Measurements from ENCODE around the gene TMEM176B. TPM values are rescaled to one million over a fixed set of nuclear protein-coding genes. Genes with fewer than 3 reads are reported as not detected.

The TMEM176B gene
- total RNA-seq, 1 donor from 2014 or later, result 3.1 TPM

DNA sequence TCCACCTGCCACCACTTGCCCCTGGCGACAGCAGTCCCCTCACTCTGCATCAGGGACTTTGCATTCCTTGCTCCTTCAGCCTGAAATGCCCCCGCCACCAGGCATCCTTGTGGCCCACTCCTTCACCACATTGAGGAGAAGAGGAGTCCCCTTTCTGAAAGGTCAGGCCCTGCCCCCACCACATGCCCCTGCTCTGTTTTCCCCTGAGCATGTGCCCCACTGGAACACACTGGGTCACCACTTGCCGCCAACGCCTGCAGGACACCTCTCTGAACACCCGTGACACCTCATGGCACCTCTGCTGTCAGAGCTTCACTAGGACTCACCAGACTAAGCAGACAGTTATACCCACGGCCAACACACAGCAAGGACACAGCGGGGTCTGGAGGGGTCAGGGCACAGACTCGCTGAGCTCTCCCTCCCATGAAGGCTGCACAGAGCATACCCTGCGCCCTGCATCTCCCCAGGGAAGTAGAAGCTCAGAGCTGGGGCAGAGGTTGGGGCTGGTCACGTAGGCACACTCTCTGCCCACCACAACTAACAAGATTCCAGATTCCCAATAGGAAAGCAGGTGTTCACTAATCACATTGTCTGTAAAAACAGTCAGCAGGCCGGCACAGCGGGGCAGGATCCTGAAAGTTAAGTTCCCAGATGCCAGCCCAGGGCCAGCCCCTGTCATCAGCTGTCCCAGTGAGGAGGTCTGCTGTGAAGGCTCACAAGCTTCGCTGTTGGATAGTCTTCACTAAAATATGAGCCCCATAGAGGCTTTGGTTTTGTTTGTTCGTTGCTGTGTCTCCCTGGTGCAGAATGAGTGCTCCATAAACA lies 46.3 kb upstream of the TMEM176B start:
- H3K9me3 Mint-ChIP-seq, result no peaks in the 10 kb centered on the region
- H3K4me1 Mint-ChIP-seq, result no peaks in the 10 kb centered on the region
- TF ChIP-seq, protein P1, sequence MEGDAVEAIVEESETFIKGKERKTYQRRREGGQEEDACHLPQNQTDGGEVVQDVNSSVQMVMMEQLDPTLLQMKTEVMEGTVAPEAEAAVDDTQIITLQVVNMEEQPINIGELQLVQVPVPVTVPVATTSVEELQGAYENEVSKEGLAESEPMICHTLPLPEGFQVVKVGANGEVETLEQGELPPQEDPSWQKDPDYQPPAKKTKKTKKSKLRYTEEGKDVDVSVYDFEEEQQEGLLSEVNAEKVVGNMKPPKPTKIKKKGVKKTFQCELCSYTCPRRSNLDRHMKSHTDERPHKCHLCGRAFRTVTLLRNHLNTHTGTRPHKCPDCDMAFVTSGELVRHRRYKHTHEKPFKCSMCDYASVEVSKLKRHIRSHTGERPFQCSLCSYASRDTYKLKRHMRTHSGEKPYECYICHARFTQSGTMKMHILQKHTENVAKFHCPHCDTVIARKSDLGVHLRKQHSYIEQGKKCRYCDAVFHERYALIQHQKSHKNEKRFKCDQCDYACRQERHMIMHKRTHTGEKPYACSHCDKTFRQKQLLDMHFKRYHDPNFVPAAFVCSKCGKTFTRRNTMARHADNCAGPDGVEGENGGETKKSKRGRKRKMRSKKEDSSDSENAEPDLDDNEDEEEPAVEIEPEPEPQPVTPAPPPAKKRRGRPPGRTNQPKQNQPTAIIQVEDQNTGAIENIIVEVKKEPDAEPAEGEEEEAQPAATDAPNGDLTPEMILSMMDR (conservative IDR thresholded peaks at IDR 0.05), result no peak
- no peaks in the 10 kb centered on the region for H3K36me3 Mint-ChIP-seq (ENCODE audit: low read depth)
- H3K27me3 Mint-ChIP-seq (ENCODE audit: low read depth), result peaks cover 2% of the 10 kb centered on the region
- H3K4me3 Mint-ChIP-seq, result no peak overlapping the region
- no peak for DNase-seq (ENCODE audit: low read depth, low spot score)
- H3K27ac Mint-ChIP-seq (ENCODE audit: unreplicated experiment), result no peak overlapping the region

DNA sequence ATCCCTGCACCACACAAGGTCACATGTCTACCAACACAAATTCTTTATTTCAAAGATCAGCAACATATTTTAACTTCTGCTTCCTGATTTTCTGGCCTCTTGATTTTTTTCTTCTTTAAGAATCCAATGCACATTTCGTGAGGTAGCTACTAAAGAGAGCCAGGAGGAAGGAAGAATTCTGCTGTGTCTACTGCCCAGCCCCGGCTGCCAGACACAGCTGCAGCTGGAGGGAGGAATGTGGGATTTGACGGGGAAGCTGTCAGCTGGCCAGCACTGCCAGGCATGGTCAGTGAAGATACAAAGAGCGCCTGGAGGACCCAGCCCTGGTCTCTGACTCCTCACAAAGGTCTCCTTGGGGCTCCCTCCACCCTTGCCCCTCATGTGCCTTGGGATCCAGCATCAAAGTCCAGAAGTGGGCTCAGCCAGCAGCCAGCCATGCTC lies 45.3 kb upstream of the TMEM176B start:
- no peak for DNase-seq (ENCODE audit: low read depth, low spot score)
- TF ChIP-seq, protein P1 (conservative IDR thresholded peaks at IDR 0.05), result no peak
- no peaks in the 10 kb centered on the region for H3K9me3 Mint-ChIP-seq
- no peaks in the 10 kb centered on the region for H3K36me3 Mint-ChIP-seq (ENCODE audit: low read depth)
- no peak overlapping the region for H3K4me3 Mint-ChIP-seq
- H3K27me3 Mint-ChIP-seq (ENCODE audit: low read depth), result peaks cover 2% of the 10 kb centered on the region
- H3K4me1 Mint-ChIP-seq, result no peaks in the 10 kb centered on the region
- no peak overlapping the region for H3K27ac Mint-ChIP-seq (ENCODE audit: unreplicated experiment)

DNA sequence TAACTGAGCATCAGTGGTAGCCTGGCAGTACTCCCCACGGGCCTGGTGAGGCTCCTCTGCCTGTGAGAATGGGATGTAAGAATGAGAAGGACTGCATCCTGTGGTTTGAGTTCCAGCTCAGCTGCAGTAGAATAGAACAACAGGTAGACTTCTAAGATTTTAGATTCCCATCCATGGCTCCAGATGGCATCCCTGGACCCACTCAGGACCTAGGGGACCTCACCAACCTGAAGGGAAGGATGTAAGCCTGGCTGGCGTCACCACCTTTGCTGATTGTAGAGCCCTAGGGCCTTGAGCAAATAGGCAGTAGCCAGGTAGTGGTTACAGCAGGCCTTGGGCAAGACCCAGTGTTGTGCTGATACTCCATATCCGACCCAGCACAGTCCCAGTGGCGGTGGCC lies 42.6 kb upstream of the TMEM176B start:
- no peak overlapping the region for H3K27ac Mint-ChIP-seq (ENCODE audit: unreplicated experiment)
- H3K9me3 Mint-ChIP-seq, result no peaks in the 10 kb centered on the region
- no peak for DNase-seq (ENCODE audit: low read depth, low spot score)
- H3K4me3 Mint-ChIP-seq, result no peak overlapping the region
- no peaks in the 10 kb centered on the region for H3K36me3 Mint-ChIP-seq (ENCODE audit: low read depth)
- H3K4me1 Mint-ChIP-seq, result no peaks in the 10 kb centered on the region
- no peaks in the 10 kb centered on the region for H3K27me3 Mint-ChIP-seq (ENCODE audit: low read depth)
- TF ChIP-seq, protein P1 (conservative IDR thresholded peaks at IDR 0.05), result no peak

DNA sequence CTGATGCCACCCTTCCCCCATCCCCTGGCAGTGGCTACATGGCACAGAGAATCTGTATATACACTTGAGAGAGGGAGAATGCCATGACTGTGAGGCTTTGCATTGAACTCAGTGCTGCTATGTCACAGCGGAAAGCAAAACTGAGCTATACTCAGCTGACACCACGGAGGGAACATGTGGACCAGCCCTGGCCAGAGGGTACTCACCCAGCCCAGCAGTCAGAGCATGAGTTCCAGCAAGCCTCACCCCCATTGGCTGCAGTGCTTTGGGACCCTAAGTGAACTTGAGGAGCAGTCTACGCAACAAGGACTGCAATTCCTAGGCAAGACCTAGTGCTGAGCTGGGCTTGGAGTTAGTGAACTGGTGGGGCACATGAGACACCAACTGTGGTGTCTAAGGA lies 41.9 kb upstream of the TMEM176B start:
- H3K36me3 Mint-ChIP-seq (ENCODE audit: low read depth), result no peaks in the 10 kb centered on the region
- no peak for DNase-seq (ENCODE audit: low read depth, low spot score)
- no peaks in the 10 kb centered on the region for H3K9me3 Mint-ChIP-seq
- TF ChIP-seq, protein P1 (conservative IDR thresholded peaks at IDR 0.05), result no peak
- no peaks in the 10 kb centered on the region for H3K27me3 Mint-ChIP-seq (ENCODE audit: low read depth)
- no peak overlapping the region for H3K4me3 Mint-ChIP-seq
- H3K27ac Mint-ChIP-seq (ENCODE audit: unreplicated experiment), result no peak overlapping the region
- H3K4me1 Mint-ChIP-seq, result no peaks in the 10 kb centered on the region

DNA sequence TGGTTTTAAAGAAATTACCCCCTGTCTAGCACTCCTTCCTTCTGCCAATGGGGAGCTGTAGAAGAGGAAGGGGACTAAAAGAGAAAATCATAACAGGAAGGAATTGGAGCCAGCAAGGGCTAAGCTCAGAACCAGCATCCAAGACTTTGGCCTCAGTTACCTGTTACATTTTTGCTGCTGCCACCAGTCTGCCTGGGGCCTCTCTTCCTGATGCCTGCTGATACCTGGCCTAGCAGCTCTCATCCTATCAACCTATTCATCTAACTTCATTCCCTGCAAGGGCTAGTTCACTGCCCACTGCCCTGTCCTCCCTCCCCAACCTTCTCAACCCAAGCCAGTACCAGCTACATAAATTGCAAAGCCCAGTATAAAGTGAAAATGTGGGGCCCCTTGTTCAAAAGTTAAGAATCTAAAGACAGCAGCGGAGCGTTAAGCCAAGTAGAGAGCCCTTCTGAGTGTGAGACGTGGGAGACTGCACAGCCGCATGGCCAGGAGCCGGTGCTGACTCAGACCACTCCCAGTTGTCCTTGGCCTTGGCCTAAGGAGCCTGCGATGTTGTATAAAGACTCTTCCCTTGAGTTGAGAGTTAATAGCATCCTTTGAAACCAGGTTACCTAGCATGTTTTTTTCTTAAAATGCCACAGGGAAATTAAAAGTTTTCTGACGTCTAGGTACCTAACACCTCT lies 38.9 kb upstream of the TMEM176B start:
- Mint-ChIP-seq H3K4me1 (no peaks in the 10 kb centered on the region), H3K4me3 (no peak overlapping the region), H3K27me3 (ENCODE audit: low read depth) (no peaks in the 10 kb centered on the region), H3K27ac (ENCODE audit: unreplicated experiment) (no peak overlapping the region), H3K9me3 (no peaks in the 10 kb centered on the region), H3K36me3 (ENCODE audit: low read depth) (no peaks in the 10 kb centered on the region)
- no peak for DNase-seq (ENCODE audit: low read depth, low spot score)
- TF ChIP-seq, protein P1 (conservative IDR thresholded peaks at IDR 0.05), result no peak

Measured in neural crest cell (in vitro differentiated cells).